Spinal cord (tissue), 10 donors: ENCODE results near the gene RPS5. TPM values are rescaled to one million over a fixed set of nuclear protein-coding genes. Genes with fewer than 3 reads are reported as not detected.
A peak's percentile ranks its signal among the peaks of the same experiment; 100 is the strongest.
"Not testable (repeated sequence)": the region's sequence is repeated elsewhere in the genome, so short reads cannot be mapped to it uniquely, and the experiment has no call there.

ENCODE experiments used
- DNase-seq, 6 donors: peaks; one replicate each; pipeline versions ENCODE4 v3.0.0 to v3.0.0-alpha.2; 2013 to 2015; ENCODE audit warnings: low spot score in 6 of 6, low read depth in 4 of 6
- H3K27ac ChIP-seq: one replicate; pipeline ENCODE4 v1.5.1; 2013; ENCODE audit warnings: low read depth, low read length, control low read depth
- H3K27me3 ChIP-seq: one replicate; pipeline ENCODE4 v1.6.1; 2013; ENCODE audit warnings: low read length; ENCODE audit not compliant: control insufficient read depth, insufficient read depth
- H3K36me3 ChIP-seq: one replicate; pipeline ENCODE4 v1.6.1; 2013; ENCODE audit warnings: low read length; ENCODE audit not compliant: control insufficient read depth, insufficient read depth
- H3K4me1 ChIP-seq: one replicate; pipeline ENCODE4 v1.6.1; 2013; ENCODE audit warnings: low read length; ENCODE audit not compliant: control insufficient read depth, insufficient read depth
- H3K4me3 ChIP-seq: one replicate; pipeline ENCODE4 v1.5.1; 2013; ENCODE audit warnings: low read depth, low read length, control low read depth
- H3K9me3 ChIP-seq: one replicate; pipeline ENCODE4 v1.6.1; 2013; ENCODE audit warnings: low read length; ENCODE audit not compliant: control insufficient read depth, insufficient read depth
- WGBS: methylation state at CpG from one replicate; pipeline ENCODE4 v1.1.5; 2013; ENCODE audit warnings: missing lambda C conversion rate; ENCODE audit not compliant: insufficient coverage; 5-methylcytosine and 5-hydroxymethylcytosine counted together
- polyA plus RNA-seq, 2 donors: library from polyadenylated mRNA; unstranded; fragments of 120-200 nt; gene quantifications; one replicate each; pipeline ENCODE4 v1.2.1, GENCODE V29; 2013; ENCODE audit not compliant: insufficient read length in 2 of 2
- total RNA-seq, 2 donors: library from RNA; depleted of rRNA in 1 of 2; stranded (reverse); fragments of 120-200 nt in 1 of 2; fragments of >200 nt in 1 of 2; gene quantifications; one replicate each; pipeline versions ENCODE4 v1.2.3 to v1.2.4, GENCODE V29; 2013 to 2014
- donor health status: healthy.

The RPS5 gene
- total and polyA plus RNA-seq, 4 donors, result 731 to 1,177 (median 839) TPM

DNA sequence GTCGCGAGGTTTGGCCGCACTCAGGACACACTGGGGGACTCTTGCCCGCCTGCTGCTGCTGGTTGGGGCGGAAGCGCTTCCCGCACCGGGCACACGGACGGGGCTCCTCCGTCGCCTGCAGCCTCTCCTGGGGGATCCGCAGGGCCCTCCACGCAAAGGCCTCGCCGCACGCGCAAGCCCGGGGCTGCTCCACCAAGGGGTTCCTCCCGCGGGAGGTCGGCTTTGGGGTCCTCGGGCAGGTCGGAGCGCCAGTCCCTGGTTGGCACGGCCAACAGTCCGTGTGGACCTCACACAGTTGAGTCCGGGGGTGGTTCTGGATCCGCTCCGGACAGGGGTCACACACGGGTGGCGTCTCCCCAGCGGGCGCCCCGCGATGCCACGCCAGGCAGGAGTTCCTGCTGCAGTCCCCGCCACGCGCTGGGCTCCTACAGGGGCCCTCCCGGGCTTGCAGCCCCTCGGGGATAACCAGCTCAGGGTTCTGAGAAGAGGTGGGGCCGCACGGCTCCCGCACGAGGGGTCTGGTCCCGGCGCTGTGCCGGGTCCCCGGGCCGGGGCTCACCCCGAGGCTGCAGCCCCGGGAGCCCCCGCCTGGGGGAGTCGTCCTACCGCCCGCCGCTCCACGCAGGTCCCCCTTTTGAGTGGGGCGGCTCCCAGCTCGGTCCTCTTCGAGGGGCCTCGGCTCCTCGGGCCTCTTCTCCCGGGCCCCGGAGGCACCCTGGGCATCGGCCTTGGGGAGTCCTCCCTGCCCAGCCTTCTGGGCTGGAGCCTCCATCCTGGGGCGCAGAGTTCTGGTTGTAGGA lies 18.3 kb upstream of the RPS5 start:
- Histone ChIP-seq H3K36me3 (peaks cover 41% of the 10 kb centered on the region), H3K27me3 (no peaks in the 10 kb centered on the region), H3K27ac (no peak overlapping the region), H3K9me3 (no peaks in the 10 kb centered on the region), H3K4me1 (no peaks in the 10 kb centered on the region), H3K4me3 (no peak overlapping the region)
- 78% methylated on average over 65 of the region's 68 CpGs for WGBS
- no peak for DNase-seq

DNA sequence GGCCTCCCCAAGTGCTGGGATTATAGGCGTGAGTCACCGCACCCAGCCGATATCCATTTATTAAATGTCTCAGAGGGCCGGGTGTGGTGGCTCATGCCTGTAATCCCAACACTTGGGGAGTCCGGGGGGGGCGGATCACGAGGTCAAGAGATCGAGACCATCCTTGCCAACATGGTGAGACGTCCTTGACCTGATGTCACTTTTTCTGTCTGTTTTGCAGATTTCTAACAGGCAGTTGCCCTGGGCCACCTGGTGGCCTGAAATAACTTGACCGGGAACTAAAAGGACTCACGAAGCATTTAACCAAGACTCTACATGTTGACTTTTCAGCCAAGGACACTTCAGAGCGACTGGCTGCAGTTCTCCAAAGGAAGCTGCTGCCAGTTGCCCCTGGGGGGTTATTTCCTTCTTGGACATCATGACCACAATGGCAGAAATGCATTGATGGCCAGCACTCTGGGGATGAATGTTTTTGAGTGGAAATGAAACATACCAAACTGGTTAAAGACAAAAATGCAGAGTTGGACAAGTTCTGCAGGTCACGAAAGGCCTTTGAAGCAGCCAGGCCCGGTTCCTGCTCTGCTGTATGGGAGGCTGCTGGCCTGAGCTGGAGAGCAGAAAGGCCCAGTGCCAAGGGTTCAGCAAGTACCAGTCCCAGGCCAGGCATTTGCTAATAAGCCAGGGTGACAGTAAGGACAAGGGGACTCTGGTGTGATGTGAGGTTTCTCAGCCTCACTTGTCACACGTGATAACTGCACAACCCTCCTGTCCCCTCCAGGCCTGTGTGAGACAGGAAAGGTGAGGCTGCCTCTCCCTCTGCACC lies 14.5 kb upstream of the RPS5 start:
- Histone ChIP-seq H3K4me1 (no peaks in the 10 kb centered on the region), H3K36me3 (peaks cover 21% of the 10 kb centered on the region), H3K4me3 (no peak overlapping the region), H3K27ac (no peak overlapping the region), H3K9me3 (no peaks in the 10 kb centered on the region), H3K27me3 (no peaks in the 10 kb centered on the region)
- whole genome bisulfite sequencing, result 74% methylated on average over 15 of the region's 15 CpGs
- no peak for DNase-seq

DNA sequence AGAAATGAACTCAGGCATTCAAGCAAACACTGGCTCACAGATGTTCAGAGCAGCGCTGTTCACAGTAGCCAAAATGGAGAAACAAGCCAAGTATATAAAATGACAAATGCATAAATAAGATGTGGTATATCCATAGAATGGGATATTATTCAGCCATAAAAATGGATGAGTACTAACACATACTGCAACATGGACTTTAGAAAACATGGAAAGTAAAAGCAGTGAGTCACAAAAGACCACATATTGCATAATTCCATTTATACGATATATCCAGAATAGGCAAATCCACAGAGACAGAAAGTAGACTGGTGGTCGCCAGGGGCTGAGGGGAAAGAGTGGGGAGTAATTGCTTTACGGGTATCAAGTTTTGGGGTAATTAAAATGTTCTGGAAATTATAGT lies 12.9 kb upstream of the RPS5 start:
- peaks cover 2% of the 10 kb centered on the region for H3K4me1 ChIP-seq
- H3K4me3 ChIP-seq, result no peak overlapping the region
- DNase-seq, result no peak
- no peaks in the 10 kb centered on the region for H3K27me3 ChIP-seq
- no peaks in the 10 kb centered on the region for H3K9me3 ChIP-seq
- no peak overlapping the region for H3K27ac ChIP-seq
- peaks cover 5% of the 10 kb centered on the region for H3K36me3 ChIP-seq
- no CpG with 5 or more reads among the region's 4 CpGs for WGBS

DNA sequence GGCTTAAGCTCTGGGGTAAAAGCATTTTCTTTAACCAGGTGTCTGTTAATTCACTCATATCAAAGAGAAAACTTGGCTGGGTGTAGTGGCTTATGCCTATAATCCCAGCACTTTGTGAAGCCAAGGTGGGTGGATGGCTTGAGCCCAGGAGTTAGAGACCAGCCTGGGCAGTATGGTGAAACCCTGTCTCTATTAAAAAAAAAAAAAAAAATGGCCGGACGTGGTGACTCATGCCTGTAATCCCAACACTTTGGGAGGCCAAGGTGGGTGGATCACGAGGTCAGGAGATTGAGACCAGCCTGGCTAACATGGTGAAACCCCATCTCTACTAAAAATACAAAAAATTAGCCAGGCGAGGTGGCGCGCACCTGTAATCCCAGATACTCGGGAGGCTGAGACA lies 10.3 kb upstream of the RPS5 start:
- not testable (repeated sequence) for DNase-seq, H3K27me3 ChIP-seq, H3K36me3 ChIP-seq, H3K27ac ChIP-seq, H3K4me3 ChIP-seq, H3K9me3 ChIP-seq
- 92% methylated on average over 5 of the region's 7 CpGs for WGBS
- peaks cover 22% of the 10 kb centered on the region for H3K4me1 ChIP-seq

DNA sequence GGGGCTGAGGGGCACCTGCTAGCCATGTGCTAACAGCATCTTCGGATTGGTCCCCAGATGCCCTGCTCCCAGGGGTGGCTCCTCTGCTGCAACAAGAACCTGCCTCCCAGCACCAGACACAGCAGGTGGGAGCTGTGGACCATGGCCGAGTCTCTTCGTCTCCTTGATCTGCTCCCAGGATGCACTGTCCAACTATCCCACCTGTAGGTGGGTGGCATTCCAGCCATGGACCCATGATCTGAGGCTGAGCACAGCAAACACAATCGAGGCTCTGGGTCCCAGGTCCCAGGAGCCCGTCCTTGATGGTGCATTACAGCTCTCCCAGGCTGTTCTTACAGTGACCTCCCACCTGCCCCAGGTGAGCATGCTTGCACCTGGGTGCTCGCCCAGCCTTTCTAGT lies 7.8 kb upstream of the RPS5 start:
- DNase-seq, result no peak
- H3K36me3 ChIP-seq, result no peaks in the 10 kb centered on the region
- H3K4me3 ChIP-seq, result no peak overlapping the region
- H3K27me3 ChIP-seq, result no peaks in the 10 kb centered on the region
- 83% methylated on average over 5 of the region's 6 CpGs for WGBS
- no peaks in the 10 kb centered on the region for H3K9me3 ChIP-seq
- peaks cover 24% of the 10 kb centered on the region for H3K4me1 ChIP-seq
- no peak overlapping the region for H3K27ac ChIP-seq

DNA sequence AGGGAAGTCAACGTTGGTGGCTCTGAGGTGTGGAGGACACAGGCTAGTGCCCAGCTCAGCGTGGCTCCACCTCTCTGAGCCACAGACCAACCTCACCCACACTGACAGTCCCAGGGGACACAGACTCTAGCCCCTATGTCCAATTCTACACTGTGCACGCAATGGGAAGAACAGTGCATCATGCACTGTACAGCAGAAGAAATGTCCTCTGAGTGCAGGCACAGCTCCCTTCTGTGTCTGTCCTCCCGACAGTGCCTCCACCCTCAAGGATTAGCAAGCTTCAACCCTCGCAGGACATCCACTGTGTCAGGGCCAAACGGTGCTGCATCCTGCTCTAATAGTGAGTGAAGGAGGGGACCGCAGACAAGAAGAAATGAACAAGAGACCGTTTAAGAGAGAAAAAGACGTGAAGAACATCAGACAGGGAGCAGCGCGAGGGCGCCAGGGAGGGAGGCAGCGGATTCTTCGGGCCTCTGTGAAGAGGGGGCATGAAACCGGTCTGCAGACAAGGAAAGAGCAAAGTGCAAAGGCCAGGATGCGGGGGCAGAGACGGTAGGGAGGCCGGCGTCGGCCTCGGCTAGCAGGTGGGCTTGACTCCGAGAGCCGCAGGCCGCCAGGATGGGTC lies 6.9 kb upstream of the RPS5 start:
- Histone ChIP-seq H3K4me1 (peaks cover 25% of the 10 kb centered on the region), H3K36me3 (peaks cover 4% of the 10 kb centered on the region), H3K27ac (peak overlapping the region; percentile 88), H3K27me3 (no peaks in the 10 kb centered on the region), H3K4me3 (peak overlapping the region; percentile 64), H3K9me3 (no peaks in the 10 kb centered on the region)
- DNase-seq, result no peak
- WGBS, result 8% methylated on average over 24 of the region's 24 CpGs

DNA sequence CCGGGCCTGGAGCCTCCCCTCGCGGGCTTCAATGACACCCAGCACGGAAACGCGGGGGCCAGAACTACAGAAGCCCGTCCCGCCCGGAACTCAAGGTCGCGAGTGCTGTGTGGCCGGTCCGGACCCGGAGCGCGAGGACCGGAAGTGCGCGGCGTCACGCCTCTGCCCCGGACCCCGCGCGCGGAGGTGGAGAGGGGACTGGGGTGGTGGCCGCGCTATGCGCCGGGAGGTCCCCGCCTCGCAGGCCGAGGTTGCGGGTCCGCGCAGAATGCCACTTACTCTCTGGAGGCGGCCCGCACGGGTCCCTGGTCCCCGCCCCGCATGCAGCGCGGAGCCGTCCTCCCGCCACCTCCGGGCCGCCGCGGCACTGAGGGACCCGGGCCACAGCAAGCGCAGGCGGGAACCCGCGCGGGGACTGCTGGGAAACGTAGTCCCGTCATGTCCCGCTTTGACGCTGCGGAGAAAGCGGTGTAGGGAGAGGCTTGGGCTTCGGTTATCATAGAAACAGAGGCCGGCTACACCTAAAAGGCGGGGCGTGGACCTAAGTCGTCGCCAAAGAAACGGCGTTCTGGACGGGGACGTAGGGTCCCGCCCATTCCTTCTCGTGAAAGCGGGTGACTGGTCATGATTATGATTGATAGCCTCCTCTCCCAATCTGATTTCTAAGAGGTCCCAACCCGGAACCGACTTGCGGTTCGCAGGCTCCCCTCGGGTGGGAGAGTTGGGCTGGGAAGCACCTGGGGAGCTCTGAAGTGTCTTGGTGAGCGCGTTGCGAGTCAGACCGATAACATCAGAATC lies 6.2 kb upstream of the RPS5 start, which contains the start of gene ZNF837:
ZNF837 (minus strand) TSS at position 369 of the 798 bp plus-strand sequence. CDS start 11,698 bp downstream, outside the sequence.
- no peaks in the 10 kb centered on the region for H3K27me3 ChIP-seq
- H3K4me3 ChIP-seq, result peak within 1 kb of the TSS; percentile 64
- peak; percentile 93 to 100 (median 98) for DNase-seq
- peaks cover 4% of the 10 kb centered on the region for H3K36me3 ChIP-seq
- peaks cover 32% of the 10 kb centered on the region for H3K4me1 ChIP-seq
- no peaks in the 10 kb centered on the region for H3K9me3 ChIP-seq
- WGBS, result under 1% methylated on average over 78 of the region's 83 CpGs
- H3K27ac ChIP-seq, result peak within 1 kb of the TSS; percentile 88

DNA sequence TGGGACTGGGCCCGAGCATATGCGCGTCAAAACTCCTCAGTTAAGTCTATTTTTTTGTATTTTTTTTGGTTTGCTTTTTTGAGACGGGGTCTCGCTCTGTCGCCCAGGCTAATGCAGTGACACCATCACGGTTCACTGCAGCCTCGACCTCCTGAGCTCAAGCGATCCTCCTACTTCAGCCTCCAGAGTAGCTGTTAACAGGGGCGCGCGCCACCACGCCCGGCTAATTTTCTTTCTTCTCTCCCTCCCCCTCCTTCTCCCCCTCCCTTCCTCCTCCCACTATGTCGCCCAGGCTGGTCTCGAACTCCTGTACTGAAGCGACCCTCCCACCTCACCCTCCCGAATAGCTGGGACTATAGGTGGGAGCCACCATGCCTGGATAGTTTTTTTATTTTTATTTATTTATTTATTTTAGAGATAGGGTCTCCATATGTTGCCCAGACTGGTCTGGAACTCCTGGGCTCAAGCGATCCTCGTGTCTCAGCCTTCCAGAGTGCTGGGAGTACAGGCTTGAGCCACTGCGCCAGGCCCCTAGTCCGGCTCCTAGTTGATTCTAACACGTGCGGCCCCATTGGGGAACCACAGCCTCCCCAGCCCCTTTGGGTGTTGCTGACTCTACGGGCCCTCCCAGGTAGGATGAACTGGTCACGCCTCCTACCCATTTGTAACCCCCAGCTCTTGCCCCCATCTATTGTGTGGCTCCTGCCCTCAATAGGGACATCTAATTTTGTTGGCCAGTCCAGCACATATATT lies 5.4 kb upstream of the RPS5 start:
- peaks cover 38% of the 10 kb centered on the region for H3K4me1 ChIP-seq
- peak overlapping the region; percentile 88 for H3K27ac ChIP-seq
- no peaks in the 10 kb centered on the region for H3K9me3 ChIP-seq
- DNase-seq, result no peak
- H3K27me3 ChIP-seq, result no peaks in the 10 kb centered on the region
- H3K4me3 ChIP-seq, result peak overlapping the region; percentile 64
- WGBS, result 55% methylated on average over 16 of the region's 26 CpGs
- peaks cover 4% of the 10 kb centered on the region for H3K36me3 ChIP-seq
